H9 (cell line): Measurements from ENCODE around the gene AMBRA1. TPM values are rescaled to one million over a fixed set of nuclear protein-coding genes. Genes with fewer than 3 reads are reported as not detected.
A peak's percentile ranks its signal among the peaks of the same experiment; 100 is the strongest.

ENCODE experiments used
- DNase-seq: peaks from one replicate; pipeline ENCODE4 v3.0.0-alpha.2; 2017
- H2AFZ ChIP-seq: one replicate; pipeline ENCODE4 v1.6.1; 2013; ENCODE audit warnings: mild to moderate bottlenecking, low read length, control low read depth, moderate library complexity
- H2AK5ac ChIP-seq: 2 replicates; pipeline ENCODE4 v1.6.1; 2013; ENCODE audit warnings: low read length, control low read depth, mixed read lengths; ENCODE audit not compliant: insufficient read length
- H2BK120ac ChIP-seq: one replicate; pipeline ENCODE4 v1.6.1; 2013; ENCODE audit warnings: low read depth, mild to moderate bottlenecking, low read length, control low read depth, inconsistent platforms; ENCODE audit not compliant: poor library complexity, severe bottlenecking
- H2BK12ac ChIP-seq: 2 replicates; pipeline ENCODE4 v1.6.1; 2013; ENCODE audit warnings: low read length, control low read depth, mixed read lengths, low read depth; ENCODE audit not compliant: insufficient read length
- H2BK15ac ChIP-seq: 2 replicates; pipeline ENCODE4 v1.6.1; 2013; ENCODE audit warnings: low read depth, low read length, control low read depth
- H2BK20ac ChIP-seq: one replicate; pipeline ENCODE4 v1.6.1; 2013; ENCODE audit warnings: low read depth, mild to moderate bottlenecking, low read length, control low read depth, inconsistent platforms; ENCODE audit not compliant: poor library complexity, severe bottlenecking
- H2BK5ac ChIP-seq: 2 replicates; pipeline ENCODE4 v1.6.1; 2013; ENCODE audit warnings: low read length, control low read depth, mixed read lengths; ENCODE audit not compliant: insufficient read length
- H3K14ac ChIP-seq: 2 replicates; pipeline ENCODE4 v1.6.1; 2013; ENCODE audit warnings: low read length, control low read depth; ENCODE audit not compliant: insufficient read depth
- H3K18ac ChIP-seq: 2 replicates; pipeline ENCODE4 v1.6.1; 2013; ENCODE audit warnings: low read depth, mild to moderate bottlenecking, mixed read lengths, low read length, control low read depth; ENCODE audit not compliant: insufficient read length
- H3K23ac ChIP-seq: 2 replicates; pipeline ENCODE4 v1.6.1; 2013; ENCODE audit warnings: low read length, control low read depth, mixed read lengths, low read depth; ENCODE audit not compliant: insufficient read length
- H3K23me2 ChIP-seq: 2 replicates; pipeline ENCODE4 v1.6.1; 2013; ENCODE audit warnings: low read depth, mild to moderate bottlenecking, mixed read lengths, low read length, control low read depth; ENCODE audit not compliant: insufficient read length, poor library complexity, severe bottlenecking
- H3K27ac ChIP-seq: 2 replicates; pipeline ENCODE4 v1.5.1; 2013; ENCODE audit warnings: low read length, control low read depth, mixed read lengths, low read depth; ENCODE audit not compliant: insufficient read length
- H3K27me3 ChIP-seq: 2 replicates; pipeline ENCODE4 v1.6.1; 2013; ENCODE audit warnings: low read length, control low read depth, inconsistent platforms; ENCODE audit not compliant: insufficient read depth
- H3K4ac ChIP-seq: 2 replicates; pipeline ENCODE4 v1.6.1; 2013; ENCODE audit warnings: low read depth, mild to moderate bottlenecking, control low read depth, inconsistent platforms, low read length, moderate library complexity
- H3K4me1 ChIP-seq: 2 replicates; pipeline ENCODE4 v1.6.1; 2013; ENCODE audit warnings: low read length, control low read depth, inconsistent platforms; ENCODE audit not compliant: insufficient read depth
- H3K4me2 ChIP-seq: 2 replicates; pipeline ENCODE4 v1.6.1; 2013; ENCODE audit warnings: low read length, control low read depth, mixed read lengths; ENCODE audit not compliant: insufficient read length, insufficient read depth
- H3K56ac ChIP-seq: 2 replicates; pipeline ENCODE4 v1.6.1; 2013; ENCODE audit warnings: low read depth, mild to moderate bottlenecking, mixed read lengths, low read length, control low read depth; ENCODE audit not compliant: insufficient read length
- H3K79me1 ChIP-seq: 2 replicates; pipeline ENCODE4 v1.6.1; 2013; ENCODE audit warnings: low read depth, mild to moderate bottlenecking, moderate library complexity, low read length, control low read depth, inconsistent platforms; ENCODE audit not compliant: insufficient read depth, poor library complexity, severe bottlenecking
- H3K79me2 ChIP-seq: 2 replicates; pipeline ENCODE4 v1.6.1; 2013; ENCODE audit warnings: low read length, control low read depth, inconsistent platforms; ENCODE audit not compliant: insufficient read depth
- H3K9ac ChIP-seq: 2 replicates; pipeline ENCODE4 v1.6.1; 2013; ENCODE audit warnings: low read length, control low read depth, mixed read lengths; ENCODE audit not compliant: insufficient read length; ENCODE audit errors: extremely low read depth
- H3K9me3 ChIP-seq: one replicate; pipeline ENCODE4 v1.6.1; 2013; ENCODE audit warnings: low read depth, low read length, inconsistent platforms; ENCODE audit not compliant: control insufficient read depth
- H3T11ph ChIP-seq: one replicate; pipeline ENCODE4 v1.6.1; 2013; ENCODE audit warnings: mild to moderate bottlenecking, low read length, control low read depth, inconsistent platforms
- H4K20me1 ChIP-seq: one replicate; pipeline ENCODE4 v1.6.1; 2013; ENCODE audit not compliant: control insufficient read depth, insufficient read length, insufficient read depth
- H4K5ac ChIP-seq: 2 replicates; pipeline ENCODE4 v1.6.1; 2013; ENCODE audit warnings: low read depth, mild to moderate bottlenecking, mixed read lengths, low read length, control low read depth; ENCODE audit not compliant: insufficient read length
- H4K8ac ChIP-seq: replicated peaks from 2 replicates; pipeline ENCODE4 v1.6.1; 2013; ENCODE audit warnings: low read length, control low read depth, mixed read lengths, low read depth; ENCODE audit not compliant: insufficient read length
- H4K91ac ChIP-seq: 2 replicates; pipeline ENCODE4 v1.6.1; 2013; ENCODE audit warnings: low read depth, mild to moderate bottlenecking, moderate library complexity, mixed read lengths, low read length, control low read depth; ENCODE audit not compliant: insufficient read length
- H3K27ac Mint-ChIP-seq, 3 experiments: 2 replicates in 2 of 3; 3 replicates in 1 of 3; pipeline ENCODE4 v1.8.0; 2020 to 2021; ENCODE audit warnings: mixed read lengths in 3 of 3, mild to moderate bottlenecking in 1 of 3, moderate library complexity in 1 of 3
- H3K27me3 Mint-ChIP-seq: 2 replicates; pipeline ENCODE4 v1.8.0; 2021; ENCODE audit warnings: low read depth, mild to moderate bottlenecking, moderate library complexity, mixed read lengths
- H3K36me3 Mint-ChIP-seq, 3 experiments: 2 replicates in 2 of 3; 3 replicates in 1 of 3; pipeline ENCODE4 v1.8.0; 2020 to 2021; ENCODE audit warnings: low read depth in 3 of 3, mixed read lengths in 3 of 3; ENCODE audit not compliant: insufficient read depth in 1 of 3
- H3K4me1 Mint-ChIP-seq, 2 experiments: 2 replicates each; pipeline ENCODE4 v1.8.0; 2020; ENCODE audit warnings: mixed read lengths in 2 of 2
- H3K4me3 Mint-ChIP-seq, 2 experiments: 2 replicates in 1 of 2; 3 replicates in 1 of 2; pipeline ENCODE4 v1.8.0; 2020 to 2021; ENCODE audit warnings: mild to moderate bottlenecking in 2 of 2, mixed read lengths in 2 of 2, moderate library complexity in 1 of 2
- H3K9me3 Mint-ChIP-seq, 2 experiments: 2 replicates in 1 of 2; 3 replicates in 1 of 2; pipeline ENCODE4 v1.8.0; 2020; ENCODE audit warnings: mild to moderate bottlenecking in 2 of 2, mixed read lengths in 2 of 2, moderate library complexity in 1 of 2
- WGBS: extraction: QIAGEN DNeasy Blood & Tissue Kit; methylation state at CpG from one replicate; pipeline ENCODE4 v1.1.7; 2013; ENCODE audit warnings: missing lambda C conversion rate, low lambda C conversion rate, mixed read lengths; ENCODE audit not compliant: insufficient read length; ENCODE audit errors: extremely low coverage; 5-methylcytosine and 5-hydroxymethylcytosine counted together
- total RNA-seq: library from RNA; stranded (reverse); gene quantifications from 2 replicates; pipeline ENCODE4 v1.2.1, GENCODE V29; 2021
- TF ChIP-seq, protein P1 (sequence below): fragments of 200-600 bp; sonication (generic); conservative IDR thresholded peaks from 3 replicates; pipeline ENCODE4 v1.8.0; 2021; ENCODE audit warnings: antibody characterized with exemption, mild to moderate bottlenecking

The AMBRA1 gene
- total RNA-seq, 1 experiment from 2014 or later, result 37.5 TPM

DNA sequence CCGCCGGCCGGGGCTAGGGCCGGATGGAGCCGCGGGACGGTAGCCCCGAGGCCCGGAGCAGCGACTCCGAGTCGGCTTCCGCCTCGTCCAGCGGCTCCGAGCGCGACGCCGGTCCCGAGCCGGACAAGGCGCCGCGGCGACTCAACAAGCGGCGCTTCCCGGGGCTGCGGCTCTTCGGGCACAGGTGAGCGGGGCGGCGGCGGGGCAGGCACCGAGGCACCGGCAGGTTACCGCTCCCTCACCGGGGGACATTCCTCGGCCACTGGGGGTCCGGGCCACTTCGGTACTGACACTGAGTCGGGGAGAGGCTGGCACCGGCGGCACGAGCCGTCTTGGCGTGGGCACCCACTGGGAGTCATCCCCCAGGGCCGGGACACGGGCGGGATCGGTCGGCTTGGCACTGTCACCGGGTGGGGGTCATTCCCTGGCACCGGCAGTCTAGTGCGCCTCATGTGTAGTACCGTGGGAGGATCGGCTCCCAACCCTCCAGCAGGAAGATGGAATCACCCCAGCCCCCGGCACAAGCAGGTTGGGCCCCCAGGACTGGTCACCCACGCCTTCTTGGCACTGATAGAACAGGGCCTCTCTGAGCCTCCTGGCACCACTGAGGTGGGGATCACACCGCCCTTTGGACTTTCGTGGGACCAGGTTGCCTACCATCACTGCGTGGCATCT, 246.0 kb downstream of the AMBRA1 start:
- peaks cover 5% of the 10 kb centered on the region for H4K20me1 ChIP-seq
- peaks cover 25% of the 10 kb centered on the region; the same call in 1 of the 2 replicates for H3K4me1 ChIP-seq
- no peak overlapping the region for H3T11ph ChIP-seq
- no peak overlapping the region for H2BK15ac ChIP-seq
- H2AFZ ChIP-seq, result no peak overlapping the region
- H3K18ac ChIP-seq, result no peak overlapping the region
- peak overlapping the region; percentile 93 for H3K4me2 ChIP-seq
- no peak overlapping the region for H3K56ac ChIP-seq
- no peak overlapping the region for H3K4ac ChIP-seq
- Mint-ChIP-seq H3K9me3 (no peaks in the 10 kb centered on the region; a peak in 2 of 5 replicates), H3K27ac (no peak overlapping the region), H3K4me1 (peaks cover 71 to 72% of the 10 kb centered on the region in 2 experiments), H3K27me3 (peaks cover 10% of the 10 kb centered on the region), H3K4me3 (peak overlapping the region; percentile 77 to 87), H3K36me3 (peaks cover 0 to 4% (median 0%) of the 10 kb centered on the region in 3 experiments; a peak in 1 of 7 replicates)
- H3K27me3 ChIP-seq, result no peaks in the 10 kb centered on the region
- no peak overlapping the region for H3K27ac ChIP-seq
- H2BK20ac ChIP-seq, result no peak overlapping the region
- H4K8ac ChIP-seq, result no peak overlapping the region
- H4K5ac ChIP-seq, result no peak overlapping the region
- DNase-seq, result no peak
- H3K9me3 ChIP-seq, result no peaks in the 10 kb centered on the region
- no peak overlapping the region for H4K91ac ChIP-seq
- H2BK5ac ChIP-seq, result no peak overlapping the region
- H2BK12ac ChIP-seq, result no peak overlapping the region
- H3K23me2 ChIP-seq, result peaks cover 10% of the 10 kb centered on the region
- H2AK5ac ChIP-seq, result no peak overlapping the region
- no peak overlapping the region for H3K23ac ChIP-seq
- H3K79me2 ChIP-seq, result peaks cover 13% of the 10 kb centered on the region; the same call in 1 of the 2 replicates
- no CpG with 5 or more reads among the region's 63 CpGs for WGBS
- H3K14ac ChIP-seq, result no peak overlapping the region; the same call in 1 of the 2 replicates
- TF ChIP-seq, protein P1, sequence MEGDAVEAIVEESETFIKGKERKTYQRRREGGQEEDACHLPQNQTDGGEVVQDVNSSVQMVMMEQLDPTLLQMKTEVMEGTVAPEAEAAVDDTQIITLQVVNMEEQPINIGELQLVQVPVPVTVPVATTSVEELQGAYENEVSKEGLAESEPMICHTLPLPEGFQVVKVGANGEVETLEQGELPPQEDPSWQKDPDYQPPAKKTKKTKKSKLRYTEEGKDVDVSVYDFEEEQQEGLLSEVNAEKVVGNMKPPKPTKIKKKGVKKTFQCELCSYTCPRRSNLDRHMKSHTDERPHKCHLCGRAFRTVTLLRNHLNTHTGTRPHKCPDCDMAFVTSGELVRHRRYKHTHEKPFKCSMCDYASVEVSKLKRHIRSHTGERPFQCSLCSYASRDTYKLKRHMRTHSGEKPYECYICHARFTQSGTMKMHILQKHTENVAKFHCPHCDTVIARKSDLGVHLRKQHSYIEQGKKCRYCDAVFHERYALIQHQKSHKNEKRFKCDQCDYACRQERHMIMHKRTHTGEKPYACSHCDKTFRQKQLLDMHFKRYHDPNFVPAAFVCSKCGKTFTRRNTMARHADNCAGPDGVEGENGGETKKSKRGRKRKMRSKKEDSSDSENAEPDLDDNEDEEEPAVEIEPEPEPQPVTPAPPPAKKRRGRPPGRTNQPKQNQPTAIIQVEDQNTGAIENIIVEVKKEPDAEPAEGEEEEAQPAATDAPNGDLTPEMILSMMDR, result no peak
- no peak overlapping the region for H2BK120ac ChIP-seq
- peaks cover 8% of the 10 kb centered on the region for H3K79me1 ChIP-seq
- H3K9ac ChIP-seq, result peak overlapping the region; percentile 60
